Astrocyte (in vitro differentiated cells and primary cell): ENCODE measurements around the gene TMEM238.

Experiments
- EZH2 ChIP-seq: IDR thresholded peaks from 2 replicates; pipeline ENCODE4 v1.6.1; 2012; ENCODE audit warnings: mild to moderate bottlenecking, low read length, inconsistent platforms; ENCODE audit not compliant: insufficient read depth
- TF ChIP-seq, protein P1 (sequence below): IDR thresholded peaks from 2 replicates; pipeline ENCODE4 v1.5.1; 2011; ENCODE audit warnings: low read depth, mild to moderate bottlenecking, inconsistent platforms, low read length, moderate library complexity; ENCODE audit not compliant: insufficient read depth

- TF ChIP-seq EZH2 = no peak
- TF ChIP-seq, protein P1, sequence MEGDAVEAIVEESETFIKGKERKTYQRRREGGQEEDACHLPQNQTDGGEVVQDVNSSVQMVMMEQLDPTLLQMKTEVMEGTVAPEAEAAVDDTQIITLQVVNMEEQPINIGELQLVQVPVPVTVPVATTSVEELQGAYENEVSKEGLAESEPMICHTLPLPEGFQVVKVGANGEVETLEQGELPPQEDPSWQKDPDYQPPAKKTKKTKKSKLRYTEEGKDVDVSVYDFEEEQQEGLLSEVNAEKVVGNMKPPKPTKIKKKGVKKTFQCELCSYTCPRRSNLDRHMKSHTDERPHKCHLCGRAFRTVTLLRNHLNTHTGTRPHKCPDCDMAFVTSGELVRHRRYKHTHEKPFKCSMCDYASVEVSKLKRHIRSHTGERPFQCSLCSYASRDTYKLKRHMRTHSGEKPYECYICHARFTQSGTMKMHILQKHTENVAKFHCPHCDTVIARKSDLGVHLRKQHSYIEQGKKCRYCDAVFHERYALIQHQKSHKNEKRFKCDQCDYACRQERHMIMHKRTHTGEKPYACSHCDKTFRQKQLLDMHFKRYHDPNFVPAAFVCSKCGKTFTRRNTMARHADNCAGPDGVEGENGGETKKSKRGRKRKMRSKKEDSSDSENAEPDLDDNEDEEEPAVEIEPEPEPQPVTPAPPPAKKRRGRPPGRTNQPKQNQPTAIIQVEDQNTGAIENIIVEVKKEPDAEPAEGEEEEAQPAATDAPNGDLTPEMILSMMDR = no peak
Measured at GRCh38 chr19:55348317-55349034, 35.6 kb downstream of the TMEM238 start.
